Stimulated activated naive CD8-positive, alpha-beta T cell treated with anti-CD3 and anti-CD28 coated beads, Interleukin-15, amount 100 ng/mL, for 72 hours (primary cell): Measurements from ENCODE around the gene USP40.

Source experiments
- ATAC-seq: fragments of 150-1000 bp; cut with Tn5 transposase; 2 replicates; pipeline ENCODE4 v1.10.0; 2021; ENCODE audit warnings: mild to moderate bottlenecking, moderate library complexity
- DNase-seq, 2 donors: peaks; one replicate each; pipeline ENCODE4 v3.0.0; 2021 to 2022
- H3K27ac Mint-ChIP-seq, 2 donors: one replicate each; pipeline ENCODE4 v1.8.0; 2022; ENCODE audit warnings: mild to moderate bottlenecking in 2 of 2, mixed read lengths in 2 of 2, moderate library complexity in 2 of 2
- H3K27me3 Mint-ChIP-seq: one replicate; pipeline ENCODE4 v1.8.0; 2022; ENCODE audit warnings: mixed read lengths
- H3K4me1 Mint-ChIP-seq: one replicate; pipeline ENCODE4 v1.8.0; 2022; ENCODE audit warnings: mild to moderate bottlenecking, mixed read lengths
- H3K4me3 Mint-ChIP-seq, 2 donors: one replicate each; pipeline ENCODE4 v1.8.0; 2022; ENCODE audit warnings: mild to moderate bottlenecking in 2 of 2, mixed read lengths in 2 of 2, moderate library complexity in 1 of 2
- H3K9me3 Mint-ChIP-seq, 2 donors: one replicate each; pipeline ENCODE4 v1.8.0; 2022; ENCODE audit warnings: mixed read lengths in 2 of 2

Gene USP40

DNA sequence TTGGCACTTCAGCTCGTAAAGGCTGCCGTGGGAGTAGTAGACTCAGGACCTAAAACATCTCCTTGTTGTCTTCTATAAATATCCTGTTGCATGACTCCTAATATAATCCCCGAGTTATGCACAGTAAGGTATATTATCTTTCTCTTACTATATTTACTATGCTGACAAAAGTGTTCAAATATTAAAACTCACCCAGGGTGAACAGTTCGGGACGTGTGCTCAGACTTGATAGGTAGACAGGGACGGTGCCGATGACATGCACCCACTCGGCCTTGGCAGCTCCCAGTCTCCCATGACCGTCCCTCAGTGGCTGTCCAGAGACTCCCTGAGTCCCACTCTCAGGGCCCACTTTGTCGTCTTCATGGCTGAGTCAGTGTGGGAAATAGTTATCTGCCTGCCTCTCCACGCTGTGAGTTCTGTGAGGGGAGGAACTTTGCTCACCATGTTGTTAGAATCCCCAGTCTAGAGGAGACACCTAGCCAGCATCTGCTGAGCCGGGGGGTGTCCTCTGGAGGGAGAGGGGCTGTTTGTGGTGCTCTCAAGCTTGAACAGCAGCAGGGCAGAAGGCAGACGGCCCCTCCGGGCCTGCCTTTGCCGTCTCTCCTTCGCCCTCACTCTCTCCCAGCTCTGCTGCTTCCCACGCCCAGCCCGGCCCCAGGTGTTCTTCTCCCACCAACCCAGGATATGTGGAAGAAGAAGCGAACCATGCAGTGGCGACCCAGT, 137.2 kb downstream of the USP40 start:
- peak overlapping the region in 1 of 2 donors; percentile 75 for H3K27ac Mint-ChIP-seq
- no peak for DNase-seq
- H3K4me1 Mint-ChIP-seq: peaks cover 58% of the 10 kb centered on the region
- no peaks in the 10 kb centered on the region for H3K27me3 Mint-ChIP-seq
- H3K9me3 Mint-ChIP-seq: peaks cover 10 to 17% of the 10 kb centered on the region in 2 donors
- no peak overlapping the region for H3K4me3 Mint-ChIP-seq
- no peak for ATAC-seq

GRCh38 chr2:233428438-233428837, 138.1 kb downstream of the USP40 start:
- H3K27me3 Mint-ChIP-seq: no peaks in the 10 kb centered on the region
- DNase-seq (no peak), ATAC-seq (no peak)
- peak overlapping the region in 1 of 2 donors; percentile 23 for H3K27ac Mint-ChIP-seq
- peaks cover 67% of the 10 kb centered on the region for H3K4me1 Mint-ChIP-seq
- H3K9me3 Mint-ChIP-seq: peaks cover 10 to 17% of the 10 kb centered on the region in 2 donors
- H3K4me3 Mint-ChIP-seq: no peak overlapping the region

GRCh38 chr2:233428008-233428407, 138.6 kb downstream of the USP40 start:
- peaks cover 71% of the 10 kb centered on the region for H3K4me1 Mint-ChIP-seq
- no peaks in the 10 kb centered on the region for H3K27me3 Mint-ChIP-seq
- ATAC-seq: no peak

DNA sequence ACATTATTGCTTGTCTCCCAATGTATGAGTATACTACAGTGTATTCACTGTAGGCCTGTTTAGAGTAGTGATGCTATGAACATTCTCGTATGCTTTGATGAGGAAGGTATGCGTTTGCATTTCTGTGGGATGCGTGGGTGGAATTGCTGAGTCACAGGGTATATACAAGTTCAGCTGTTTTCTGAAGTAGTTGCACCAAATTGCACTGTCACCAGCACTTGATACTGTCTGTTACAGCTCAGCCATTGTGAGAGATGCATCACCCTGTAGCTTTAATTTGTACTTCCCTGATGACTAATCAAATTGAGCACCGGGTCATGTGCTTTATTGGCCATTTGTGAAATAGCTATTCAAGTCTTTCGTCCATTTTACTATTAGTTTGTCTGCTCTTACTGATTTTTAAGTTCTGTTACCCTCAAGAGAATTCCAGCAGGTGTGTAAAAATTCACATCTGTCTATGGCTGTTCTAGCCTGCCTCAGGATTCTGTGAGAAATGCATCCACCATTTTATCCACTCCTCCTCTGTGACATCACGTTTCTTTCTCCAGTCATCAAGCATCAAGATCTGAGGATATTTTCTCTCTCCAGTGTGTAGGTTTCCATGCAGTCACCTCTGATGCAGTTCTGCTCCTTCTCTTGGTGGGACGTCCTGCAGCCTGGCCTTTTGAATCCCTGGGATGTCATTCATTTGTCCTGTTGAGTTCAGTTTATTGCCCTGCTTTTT, 139.8 kb downstream of the USP40 start:
- H3K4me3 Mint-ChIP-seq: no peak overlapping the region
- H3K27me3 Mint-ChIP-seq: no peaks in the 10 kb centered on the region
- ATAC-seq (peak; percentile 64), DNase-seq (peak in 1 of 2 donors; percentile 48)
- H3K4me1 Mint-ChIP-seq: peaks cover 83% of the 10 kb centered on the region
- peak overlapping the region; percentile 5 to 15 for H3K27ac Mint-ChIP-seq
- H3K9me3 Mint-ChIP-seq: peaks cover 10 to 17% of the 10 kb centered on the region in 2 donors

More at GRCh38 chr2:233428008-233428407, 138.6 kb downstream of the USP40 start:
- Mint-ChIP-seq H3K4me3 (no peak overlapping the region), H3K9me3 (peaks cover 10 to 17% of the 10 kb centered on the region in 2 donors), H3K27ac (peak overlapping the region in 1 of 2 donors; percentile 23)
- DNase-seq: no peak
